Endothelial cell of umbilical vein (primary cell): ENCODE data around the gene RNF151. TPM values are rescaled to one million over a fixed set of nuclear protein-coding genes. Genes with fewer than 3 reads are reported as not detected.

Source experiments
- BruUV-seq: library from RNA; stranded (reverse); fragments of 400-500 nt; replicated peaks from 2 replicates; lab custom pipeline; 2021; lab: Mats Ljungman, UMichigan
- CTCF ChIA-PET: fragments of 300-600, 350-600 bp; sonication (Branson Sonifier 250); formaldehyde crosslinking; loops from one replicate; lab custom pipeline; 2021; ENCODE audit warnings: antibody characterized with exemption, inconsistent platforms; lab: Charles Lee
- POLR2A ChIA-PET: fragments of 300-600, 350-600 bp; sonication (Branson Sonifier 250); formaldehyde crosslinking; loops from one replicate; lab custom pipeline; 2021; ENCODE audit warnings: antibody characterized with exemption, inconsistent platforms; lab: Charles Lee
- DNase-seq: peaks from one replicate; pipeline ENCODE4 v3.0.0-alpha.2; 2011; ENCODE audit warnings: low read depth, low spot score
- FAIRE-seq: peaks from 2 replicates; lab custom pipeline; 2011; peaks lifted over from hg19 to GRCh38; lab: Jason Lieb, UNC
- H2AFZ ChIP-seq: 2 replicates; pipeline ENCODE4 v1.6.0; 2012; ENCODE audit warnings: low read depth, low read length, control low read depth, inconsistent platforms
- H3K27ac ChIP-seq: 2 replicates; pipeline ENCODE4 v1.5.1; 2011; ENCODE audit warnings: low read depth, mild to moderate bottlenecking, control low read depth, low read length, moderate library complexity; ENCODE audit not compliant: insufficient read depth
- H3K27me3 ChIP-seq, 2 experiments: 2 replicates each; pipeline versions ENCODE4 v1.6.0 to v1.6.1; 2011; ENCODE audit warnings: low read length in 2 of 2, mixed read lengths in 1 of 2; ENCODE audit not compliant: control insufficient read depth in 2 of 2, insufficient read depth in 2 of 2
- H3K36me3 ChIP-seq, 2 experiments: 2 replicates in 1 of 2; 3 replicates in 1 of 2; pipeline ENCODE4 v1.5.1; 2011; ENCODE audit warnings: low read length in 2 of 2, mild to moderate bottlenecking in 1 of 2, moderate library complexity in 1 of 2; ENCODE audit not compliant: control insufficient read depth in 2 of 2, insufficient read depth in 2 of 2; ENCODE audit errors: extremely low read depth in 1 of 2
- H3K4me1 ChIP-seq: 3 replicates; pipeline ENCODE4 v1.5.1; 2011; ENCODE audit warnings: mild to moderate bottlenecking, low read length; ENCODE audit not compliant: control insufficient read depth, insufficient read depth; ENCODE audit errors: extremely low read depth
- H3K4me2 ChIP-seq: 2 replicates; pipeline ENCODE4 v1.6.1; 2011; ENCODE audit warnings: low read length, control low read depth, mixed read lengths; ENCODE audit not compliant: insufficient read depth
- H3K4me3 ChIP-seq, 3 experiments: fragments of 200-600 bp in 1 of 3; sonication (generic), shearing (Covaris generic) in 1 of 3; replicated peaks in 1 of 3; 2 replicates each; pipeline ENCODE4 v1.5.1; 2011 to 2016; ENCODE audit warnings: control low read depth in 3 of 3, low read length in 3 of 3, mild to moderate bottlenecking in 2 of 3, inconsistent platforms in 1 of 3, low read depth in 1 of 3, moderate library complexity in 1 of 3; ENCODE audit not compliant: insufficient read depth in 1 of 3
- H3K79me2 ChIP-seq: 2 replicates; pipeline ENCODE4 v1.6.0; 2012; ENCODE audit warnings: low read length, inconsistent platforms; ENCODE audit not compliant: control insufficient read depth, insufficient read depth
- H3K9ac ChIP-seq: replicated peaks from 2 replicates; pipeline ENCODE3; 2011; ENCODE audit warnings: low read length, control low read depth; ENCODE audit not compliant: insufficient read depth; ENCODE audit errors: extremely low read depth
- H3K9me1 ChIP-seq: replicated peaks from 3 replicates; pipeline ENCODE4 v1.6.0; 2011; ENCODE audit warnings: mild to moderate bottlenecking, low read length; ENCODE audit not compliant: control insufficient read depth, insufficient read depth; ENCODE audit errors: extremely low read depth
- H3K9me3 ChIP-seq: replicated peaks from 2 replicates; pipeline ENCODE4 v1.5.1; 2012; ENCODE audit warnings: low read length, inconsistent platforms; ENCODE audit not compliant: control insufficient read depth, insufficient read depth
- H4K20me1 ChIP-seq: replicated peaks from 2 replicates; pipeline ENCODE3; 2011; ENCODE audit warnings: mild to moderate bottlenecking, low read length; ENCODE audit not compliant: control insufficient read depth, insufficient read depth; ENCODE audit errors: extremely low read depth
- CTCF ChIP-seq, 2 donors: IDR thresholded peaks; 1 replicate in 1 of 2; 2 replicates in 1 of 2; pipeline ENCODE4 v1.5.1; 2011; ENCODE audit warnings: low read length in 2 of 2, mild to moderate bottlenecking in 2 of 2, moderate library complexity in 2 of 2, control low read depth in 1 of 2, inconsistent platforms in 1 of 2, low read depth in 1 of 2; ENCODE audit not compliant: insufficient read depth in 1 of 2; ENCODE audit errors: extremely low read depth in 1 of 2
- EZH2 ChIP-seq: IDR thresholded peaks from 2 replicates; pipeline ENCODE4 v1.6.1; 2012; ENCODE audit warnings: borderline replicate concordance, low read depth, mild to moderate bottlenecking, moderate library complexity, low read length, inconsistent platforms; ENCODE audit not compliant: severe bottlenecking
- FOS ChIP-seq: IDR thresholded peaks from 2 replicates; pipeline ENCODE4 v1.6.1; 2011; ENCODE audit warnings: mild to moderate bottlenecking, low read length, moderate library complexity, borderline replicate concordance; ENCODE audit not compliant: insufficient read depth
- GATA2 ChIP-seq: IDR thresholded peaks from 2 replicates; pipeline ENCODE4 v1.7.0; 2011; ENCODE audit warnings: low read depth, mild to moderate bottlenecking, moderate library complexity, mixed read lengths, low read length; ENCODE audit not compliant: insufficient read length, insufficient read depth
- JUN ChIP-seq: IDR thresholded peaks from 2 replicates; pipeline ENCODE4 v1.6.1; 2011; ENCODE audit warnings: borderline replicate concordance, low read depth; ENCODE audit not compliant: insufficient read length, insufficient read depth
- MAX ChIP-seq: IDR thresholded peaks from 2 replicates; pipeline ENCODE4 v1.6.1; 2011; ENCODE audit not compliant: insufficient read depth, insufficient read length
- MYC ChIP-seq: IDR thresholded peaks from one replicate; pipeline ENCODE4 v1.6.1; 2011; ENCODE audit warnings: mild to moderate bottlenecking, low read depth, low read length
- POLR2A ChIP-seq: IDR thresholded peaks from 2 replicates; pipeline ENCODE4 v1.6.1; 2012; ENCODE audit warnings: low read depth, mild to moderate bottlenecking, control low read depth, low read length
- POLR2AphosphoS5 ChIP-seq: IDR thresholded peaks from 2 replicates; pipeline ENCODE4 v1.6.1; 2012; ENCODE audit warnings: low read depth, mild to moderate bottlenecking, control low read depth, low read length, moderate library complexity; ENCODE audit not compliant: insufficient read depth
- dilution Hi-C: fragments of 300-500 bp; cut with MboI; formaldehyde crosslinking; loops from one replicate; pipeline ENCODE4 v1.15.0; 2019; ENCODE audit warnings: low sequenced_read_pairs; ENCODE audit not compliant: extremely low pct_ligation_motif_present
- intact Hi-C: fragments of 100-400 bp; cut with micrococcal nuclease; formaldehyde crosslinking; loops from one replicate; pipeline ENCODE4 v1.10.0; 2022
- polyA plus RNA-seq, 4 experiments: library from polyadenylated mRNA; depleted of rRNA in 3 of 4; stranded (reverse) in 3 of 4; unstranded in 1 of 4; fragments of >200 nt; gene quantifications; 2 replicates each; pipeline versions ENCODE4 v1.2.1 to v1.2.3, GENCODE V29; 2011 to 2012; ENCODE audit warnings: missing spikeins in 1 of 4
- total RNA-seq: library from RNA; stranded (reverse); gene quantifications from 2 replicates; pipeline ENCODE4 v1.2.3, GENCODE V29; 2021

RNF151 gene
- total and polyA plus RNA-seq, 2 donors (not counting 3 experiments of a cell fraction or from before 2014, with no cell fraction given), result not detected

- peaks cover 5% of the 10 kb centered on the region for H3K79me2 ChIP-seq
- H3K9me3 ChIP-seq, result no peaks in the 10 kb centered on the region
- no peaks in the 10 kb centered on the region for H3K9me1 ChIP-seq
- no peak overlapping the region for H3K27ac ChIP-seq
- DNase-seq (no peak), FAIRE-seq (no peak)
- POLR2A ChIA-PET, result no interaction called here
- no peak overlapping the region for H3K9ac ChIP-seq
- peaks cover 22% of the 10 kb centered on the region for H3K4me1 ChIP-seq
- dilution Hi-C loops, result no loop called here
- peaks cover 0 to 7% of the 10 kb centered on the region in 2 experiments for H3K36me3 ChIP-seq
- H4K20me1 ChIP-seq, result no peaks in the 10 kb centered on the region
- H3K27me3 ChIP-seq, result peaks cover 29 to 34% of the 10 kb centered on the region in 2 experiments
- BruUV-seq, result no TSS peak
- TF ChIP-seq EZH2 (no peak), JUN (no peak), CTCF (IDR thresholded peaks at IDR 0.05; ENCODE audit: extremely low read depth in 1 of 2, insufficient read depth in 1 of 2, low read depth in 1 of 2, low read length in 2 of 2) (no peak), GATA2 (no peak), FOS (no peak), MAX (no peak), MYC (no peak), POLR2AphosphoS5 (no peak), POLR2A (no peak)
- no peak overlapping the region for H3K4me2 ChIP-seq
- H2AFZ ChIP-seq, result no peak overlapping the region
- intact Hi-C loops, result no loop called here
- H3K4me3 ChIP-seq, result no peak overlapping the region
- CTCF ChIA-PET, result no interaction called here
These were observed 20.5 kb downstream of the RNF151 start for GRCh38 chr16:1987198-1987597.
